HG03354 (cell line): ENCODE results near the gene MVB12B.

Source experiments
- ATAC-seq: cut with Tn5 transposase; IDR thresholded peaks from one replicate; pipeline ENCODE4 v1.9.1; 2021; ENCODE audit warnings: mild to moderate bottlenecking; ENCODE audit not compliant: unreplicated experiment, poor library complexity, severe bottlenecking

MVB12B gene

GRCh38 chr9:126507318-126508109 is 180.9 kb downstream of the MVB12B start:
- ATAC-seq, result no peak

GRCh38 chr9:126508171-126508591 is 181.6 kb downstream of the MVB12B start:
- ATAC-seq, result no peak

- no peak for ATAC-seq
Observed at GRCh38 chr9:126508928-126509327, 182.3 kb downstream of the MVB12B start.

- ATAC-seq, result no peak
Observed at GRCh38 chr9:126509718-126510117, 183.1 kb downstream of the MVB12B start.

GRCh38 chr9:126510564-126510963 is 183.9 kb downstream of the MVB12B start:
- ATAC-seq, result no peak

GRCh38 chr9:126511411-126511810 is 184.8 kb downstream of the MVB12B start:
- ATAC-seq, result no peak

GRCh38 chr9:126513159-126514036 is 186.8 kb downstream of the MVB12B start:
- no peak for ATAC-seq

- no peak for ATAC-seq
Observed at GRCh38 chr9:126514037-126514821, 187.6 kb downstream of the MVB12B start.

- ATAC-seq, result no peak
Observed at GRCh38 chr9:126515001-126515872, 188.6 kb downstream of the MVB12B start.

- ATAC-seq, result no peak
Observed at GRCh38 chr9:126515873-126516505, 189.4 kb downstream of the MVB12B start.

GRCh38 chr9:126516561-126516935 is 189.9 kb downstream of the MVB12B start:
- ATAC-seq, result no peak

- no peak for ATAC-seq
Observed at GRCh38 chr9:126516936-126517832, 190.6 kb downstream of the MVB12B start.

GRCh38 chr9:126517833-126518356 is 191.3 kb downstream of the MVB12B start:
- no peak for ATAC-seq

GRCh38 chr9:126518763-126519162 is 192.1 kb downstream of the MVB12B start:
- ATAC-seq, result no peak

GRCh38 chr9:126519660-126520420 is 193.2 kb downstream of the MVB12B start:
- no peak for ATAC-seq

- no peak for ATAC-seq
Observed at GRCh38 chr9:126520453-126520852, 193.8 kb downstream of the MVB12B start.

- ATAC-seq, result no peak
Observed at GRCh38 chr9:126521089-126521488, 194.5 kb downstream of the MVB12B start.
